ENCODE measurements around the gene GAS2L1. TPM values are rescaled to one million over a fixed set of nuclear protein-coding genes. Genes with fewer than 3 reads are reported as not detected.

GAS2L1 gene
- total and polyA plus RNA-seq, 2 donors, result 4.8 to 33.7 TPM

DNA sequence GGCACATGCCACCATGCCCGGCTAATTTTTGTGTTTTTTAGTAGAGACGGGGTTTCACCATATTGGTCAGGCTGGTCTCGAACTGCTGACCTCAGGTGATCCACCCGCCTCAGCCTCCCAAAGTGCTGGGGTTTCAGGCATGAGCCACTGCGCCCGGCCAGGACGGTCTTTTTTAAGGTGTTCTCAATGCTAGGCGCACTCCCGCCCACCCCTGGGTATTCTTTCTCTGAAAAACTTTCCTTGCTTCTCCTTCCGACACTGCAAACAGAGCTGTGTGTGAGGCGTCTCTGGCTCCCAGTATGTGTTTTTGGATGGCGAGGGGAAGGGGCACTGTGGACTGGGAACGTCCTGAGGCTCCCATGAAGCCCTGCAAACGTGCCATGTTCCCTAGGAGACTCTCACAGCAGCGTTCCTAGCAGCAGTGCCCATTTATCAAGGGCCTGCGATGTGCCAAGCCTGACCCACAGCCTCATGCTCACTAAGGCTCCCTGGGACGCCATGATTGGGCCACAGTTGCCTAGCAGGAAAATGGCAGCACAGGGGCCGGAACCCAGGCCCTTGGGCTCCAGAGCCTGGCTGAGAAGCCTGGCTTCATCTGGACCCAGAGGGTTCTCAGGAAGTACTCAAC, 11.5 kb downstream of the GAS2L1 start:
- H3K27ac ChIP-seq (ENCODE audit: low read depth), result no peak overlapping the region
- H3K4me3 ChIP-seq (ENCODE audit: low read depth, low read length), result no peak overlapping the region
- WGBS, result 92% methylated on average over 18 of the region's 18 CpGs
- H3K36me3 ChIP-seq (ENCODE audit: insufficient read depth), result no peaks in the 10 kb centered on the region
- DNase-seq (ENCODE audit: extremely low spot score), result no peak
- no peaks in the 10 kb centered on the region for H3K4me1 ChIP-seq (ENCODE audit: insufficient read depth)

DNA sequence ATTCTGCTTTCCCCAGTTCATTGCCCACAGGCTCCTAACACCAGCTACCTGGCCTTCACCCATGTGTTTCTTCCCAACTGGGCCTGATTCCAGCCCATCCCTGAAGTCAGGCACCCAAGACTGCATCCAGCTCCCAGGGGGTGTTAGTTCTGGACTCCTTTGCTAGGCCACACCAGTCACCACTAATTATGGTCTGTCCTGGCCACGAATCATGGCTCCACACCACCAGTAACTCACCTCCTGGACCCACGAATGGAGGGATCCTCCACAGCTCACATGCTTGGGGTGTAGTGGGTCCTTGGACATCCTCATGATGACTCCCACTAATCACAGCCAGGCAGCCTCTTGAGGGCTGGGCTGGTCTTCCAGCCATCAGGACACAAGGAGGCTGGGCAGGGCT, 12.6 kb downstream of the GAS2L1 start:
- H3K27ac ChIP-seq (ENCODE audit: low read depth), result no peak overlapping the region
- no peak for DNase-seq (ENCODE audit: extremely low spot score)
- 89% methylated on average over 2 of the region's 2 CpGs for WGBS
- H3K36me3 ChIP-seq (ENCODE audit: insufficient read depth), result no peaks in the 10 kb centered on the region
- no peaks in the 10 kb centered on the region for H3K4me1 ChIP-seq (ENCODE audit: insufficient read depth)
- H3K4me3 ChIP-seq (ENCODE audit: low read depth, low read length), result no peak overlapping the region

DNA sequence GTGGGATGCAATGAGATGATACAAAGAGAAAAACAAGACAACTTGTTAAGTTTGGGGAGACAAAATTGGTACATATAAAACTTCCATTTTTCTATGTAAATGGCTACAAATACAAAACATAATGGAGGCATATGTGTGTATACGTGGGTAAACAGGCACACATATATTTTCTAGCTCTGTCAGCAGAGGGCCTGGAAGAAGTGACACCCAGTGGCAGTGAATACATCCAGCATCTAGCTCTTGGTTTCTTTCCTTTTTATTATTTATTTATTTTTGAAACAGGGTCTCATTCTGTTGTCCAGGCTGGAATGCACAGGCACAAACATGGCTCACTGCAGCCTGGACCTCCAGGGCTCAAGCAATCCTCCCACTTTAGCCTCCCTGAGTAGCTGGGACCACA, 14.1 kb downstream of the GAS2L1 start:
- no peak overlapping the region for H3K4me3 ChIP-seq (ENCODE audit: low read depth, low read length)
- H3K36me3 ChIP-seq (ENCODE audit: insufficient read depth), result no peaks in the 10 kb centered on the region
- DNase-seq (ENCODE audit: extremely low spot score), result no peak
- H3K27ac ChIP-seq (ENCODE audit: low read depth), result no peak overlapping the region
- H3K4me1 ChIP-seq (ENCODE audit: insufficient read depth), result no peaks in the 10 kb centered on the region
- WGBS, result 70% methylated on average over 1 of the region's 1 CpG

DNA sequence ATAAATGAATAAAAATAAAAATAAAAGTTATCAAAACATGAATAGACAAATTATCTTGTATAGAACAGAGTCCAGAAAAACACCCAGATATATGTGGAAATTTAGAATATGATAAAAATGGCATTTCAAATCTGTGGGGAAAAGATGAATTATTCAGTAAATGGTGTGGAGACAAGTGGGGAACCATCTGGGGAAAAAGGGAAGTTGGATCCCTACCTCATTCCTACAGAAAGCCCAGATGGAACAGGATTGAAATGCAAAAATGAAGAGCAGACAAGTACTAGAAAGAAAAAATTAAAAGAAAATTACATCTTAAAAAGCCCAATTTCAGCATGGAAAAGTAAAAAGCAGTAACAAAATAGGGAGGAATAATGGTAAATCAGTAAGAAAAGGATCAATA, 17.2 kb downstream of the GAS2L1 start:
- DNase-seq (ENCODE audit: extremely low spot score), result no peak
- no peaks in the 10 kb centered on the region for H3K4me1 ChIP-seq (ENCODE audit: insufficient read depth)
- peaks cover 7% of the 10 kb centered on the region for H3K36me3 ChIP-seq (ENCODE audit: insufficient read depth)
- no peak overlapping the region for H3K4me3 ChIP-seq (ENCODE audit: low read depth, low read length)
- H3K27ac ChIP-seq (ENCODE audit: low read depth), result no peak overlapping the region

DNA sequence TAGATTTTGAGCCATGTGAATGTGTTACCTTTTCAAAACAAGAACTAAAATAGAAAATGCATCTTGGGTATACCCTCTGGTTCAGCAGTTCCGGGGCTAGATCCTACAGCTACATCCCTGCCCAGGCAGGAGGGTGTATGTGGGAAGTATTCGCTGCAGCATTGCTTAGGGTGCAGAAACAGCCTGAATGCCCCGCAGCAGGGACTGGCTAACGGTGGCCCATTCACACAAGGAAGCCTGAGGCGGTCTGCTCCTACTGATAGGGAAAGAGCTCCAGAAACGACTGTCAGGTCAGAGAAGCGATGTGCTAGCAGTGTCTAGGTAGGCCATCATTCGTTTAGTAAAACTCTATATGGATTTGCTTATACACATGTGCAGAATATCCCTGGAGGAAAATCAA, 18.9 kb downstream of the GAS2L1 start:
- H3K27ac ChIP-seq (ENCODE audit: low read depth), result no peak overlapping the region
- WGBS, result 83% methylated on average over 8 of the region's 8 CpGs

DNA sequence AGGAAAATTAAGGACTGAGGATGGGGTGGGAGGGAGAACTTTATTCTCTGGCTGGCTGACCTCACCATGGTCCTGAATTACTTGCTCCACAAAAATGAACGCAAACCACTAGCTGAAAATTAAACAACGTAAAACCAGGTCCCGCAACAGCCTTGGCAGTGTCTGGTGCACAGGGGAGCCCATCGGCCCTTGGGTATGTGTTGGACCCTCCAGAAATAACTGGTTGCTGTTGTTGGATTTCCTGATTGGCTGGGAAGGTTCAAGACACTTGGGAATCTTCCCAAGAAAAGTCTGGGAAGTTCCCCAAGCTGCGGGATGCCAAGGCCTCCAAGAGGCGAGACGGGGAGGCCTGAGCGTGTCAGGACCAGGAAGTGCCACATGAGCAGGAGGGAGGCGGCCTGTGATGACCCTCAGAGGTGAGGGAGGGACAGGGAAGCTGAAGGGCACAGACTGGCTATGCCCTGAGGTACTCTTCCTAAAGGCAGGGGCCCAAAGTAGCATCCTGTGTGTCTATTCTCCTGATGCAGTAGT, 19.4 kb downstream of the GAS2L1 start:
- Histone ChIP-seq H3K4me3 (ENCODE audit: low read depth, low read length) (no peak overlapping the region), H3K36me3 (ENCODE audit: insufficient read depth) (peaks cover 7% of the 10 kb centered on the region), H3K27ac (ENCODE audit: low read depth) (no peak overlapping the region), H3K4me1 (ENCODE audit: insufficient read depth) (no peaks in the 10 kb centered on the region)
- no peak for DNase-seq (ENCODE audit: extremely low spot score)
- 44% methylated on average over 9 of the region's 9 CpGs for WGBS

More for the DNA sequence above, 18.9 kb downstream of the GAS2L1 start:
- no peak for DNase-seq (ENCODE audit: extremely low spot score)
- no peak overlapping the region for H3K4me3 ChIP-seq (ENCODE audit: low read depth, low read length)
- H3K4me1 ChIP-seq (ENCODE audit: insufficient read depth), result no peaks in the 10 kb centered on the region
- H3K36me3 ChIP-seq (ENCODE audit: insufficient read depth), result peaks cover 7% of the 10 kb centered on the region

DNA sequence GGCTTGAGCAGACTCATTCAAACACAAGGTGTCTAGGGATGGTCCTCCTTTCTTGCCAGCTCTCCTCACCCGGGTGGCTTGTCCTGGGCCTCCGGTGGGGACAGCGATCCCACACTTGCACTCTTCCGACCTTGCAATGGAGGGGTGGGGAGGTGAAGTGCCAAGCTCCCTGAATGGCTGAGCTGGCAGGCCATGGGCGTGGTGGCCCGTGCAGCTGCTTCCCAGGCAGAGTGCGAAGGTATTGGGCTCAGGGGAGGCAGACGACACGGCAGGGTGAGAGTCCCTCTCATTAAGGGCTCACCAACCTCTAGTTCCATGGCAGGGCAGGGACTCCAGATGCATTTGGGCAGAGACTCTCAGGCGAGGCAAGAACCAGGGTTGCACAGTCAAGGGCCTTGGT, 20.0 kb downstream of the GAS2L1 start:
- Histone ChIP-seq H3K4me1 (ENCODE audit: insufficient read depth) (no peaks in the 10 kb centered on the region), H3K4me3 (ENCODE audit: low read depth, low read length) (no peak overlapping the region), H3K36me3 (ENCODE audit: insufficient read depth) (peaks cover 7% of the 10 kb centered on the region), H3K27ac (ENCODE audit: low read depth) (no peak overlapping the region)
- no peak for DNase-seq (ENCODE audit: extremely low spot score)
- 94% methylated on average over 10 of the region's 10 CpGs for WGBS

DNA sequence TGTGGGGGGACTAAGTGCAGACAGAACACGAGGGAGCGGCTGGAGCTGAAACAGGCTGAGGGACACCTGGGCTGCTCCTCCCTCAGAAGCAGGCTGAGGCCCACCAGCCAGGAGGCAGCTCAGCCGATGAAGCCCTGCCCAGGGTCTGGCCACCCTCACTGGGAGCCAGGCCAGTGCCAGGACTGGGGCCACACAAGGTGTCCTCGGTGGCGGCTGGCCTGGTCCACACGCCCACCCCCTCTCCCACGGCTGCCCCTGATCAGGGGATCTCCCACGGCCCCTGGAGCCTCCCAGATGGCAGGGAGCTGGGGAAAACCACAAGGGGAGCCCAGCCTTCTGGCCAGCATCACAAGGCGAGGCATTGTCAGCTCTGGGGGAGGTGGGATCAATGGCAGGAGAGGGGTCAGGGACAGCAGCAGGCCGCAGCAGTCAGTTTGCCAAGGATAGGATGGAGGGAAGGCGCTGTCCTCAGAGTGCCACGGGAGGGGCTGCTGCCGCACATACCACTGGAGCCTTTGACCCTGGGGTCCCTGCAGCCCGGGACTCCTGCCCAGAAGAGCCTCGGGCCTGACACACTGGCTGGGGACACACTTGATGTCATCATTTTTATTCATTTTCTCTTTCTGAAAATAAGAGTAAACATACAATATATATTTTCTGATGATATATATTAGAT, 20.8 kb downstream of the GAS2L1 start:
- H3K27ac ChIP-seq (ENCODE audit: low read depth), result no peak overlapping the region
- 83% methylated on average over 15 of the region's 15 CpGs for WGBS
- H3K4me3 ChIP-seq (ENCODE audit: low read depth, low read length), result no peak overlapping the region
- H3K36me3 ChIP-seq (ENCODE audit: insufficient read depth), result peaks cover 7% of the 10 kb centered on the region
- H3K4me1 ChIP-seq (ENCODE audit: insufficient read depth), result no peaks in the 10 kb centered on the region
- no peak for DNase-seq (ENCODE audit: extremely low spot score)

DNA sequence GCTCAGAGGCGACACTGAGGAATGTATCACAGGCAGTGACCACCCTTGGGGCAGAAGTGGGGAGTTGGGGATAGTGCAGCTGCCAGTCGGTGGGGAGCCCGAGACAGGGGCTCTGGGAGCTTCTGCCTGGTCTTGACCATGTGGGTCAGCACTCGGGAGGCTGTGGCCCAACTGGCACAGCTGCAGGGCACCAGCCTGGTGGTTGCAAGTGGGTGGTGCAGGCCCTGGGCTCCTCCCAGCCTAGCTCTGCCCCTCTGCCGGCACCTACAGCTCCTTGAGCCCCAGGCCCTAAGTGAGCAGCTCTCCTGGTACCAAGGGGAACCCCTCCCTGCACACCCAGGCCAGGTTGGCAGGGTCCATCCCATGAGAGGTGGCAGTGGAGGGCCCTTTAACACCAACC, 21.6 kb downstream of the GAS2L1 start:
- Histone ChIP-seq H3K36me3 (ENCODE audit: insufficient read depth) (peaks cover 8% of the 10 kb centered on the region), H3K4me1 (ENCODE audit: insufficient read depth) (no peaks in the 10 kb centered on the region), H3K27ac (ENCODE audit: low read depth) (no peak overlapping the region), H3K4me3 (ENCODE audit: low read depth, low read length) (no peak overlapping the region)
- WGBS, result 92% methylated on average over 5 of the region's 5 CpGs
- no peak for DNase-seq (ENCODE audit: extremely low spot score)

DNA sequence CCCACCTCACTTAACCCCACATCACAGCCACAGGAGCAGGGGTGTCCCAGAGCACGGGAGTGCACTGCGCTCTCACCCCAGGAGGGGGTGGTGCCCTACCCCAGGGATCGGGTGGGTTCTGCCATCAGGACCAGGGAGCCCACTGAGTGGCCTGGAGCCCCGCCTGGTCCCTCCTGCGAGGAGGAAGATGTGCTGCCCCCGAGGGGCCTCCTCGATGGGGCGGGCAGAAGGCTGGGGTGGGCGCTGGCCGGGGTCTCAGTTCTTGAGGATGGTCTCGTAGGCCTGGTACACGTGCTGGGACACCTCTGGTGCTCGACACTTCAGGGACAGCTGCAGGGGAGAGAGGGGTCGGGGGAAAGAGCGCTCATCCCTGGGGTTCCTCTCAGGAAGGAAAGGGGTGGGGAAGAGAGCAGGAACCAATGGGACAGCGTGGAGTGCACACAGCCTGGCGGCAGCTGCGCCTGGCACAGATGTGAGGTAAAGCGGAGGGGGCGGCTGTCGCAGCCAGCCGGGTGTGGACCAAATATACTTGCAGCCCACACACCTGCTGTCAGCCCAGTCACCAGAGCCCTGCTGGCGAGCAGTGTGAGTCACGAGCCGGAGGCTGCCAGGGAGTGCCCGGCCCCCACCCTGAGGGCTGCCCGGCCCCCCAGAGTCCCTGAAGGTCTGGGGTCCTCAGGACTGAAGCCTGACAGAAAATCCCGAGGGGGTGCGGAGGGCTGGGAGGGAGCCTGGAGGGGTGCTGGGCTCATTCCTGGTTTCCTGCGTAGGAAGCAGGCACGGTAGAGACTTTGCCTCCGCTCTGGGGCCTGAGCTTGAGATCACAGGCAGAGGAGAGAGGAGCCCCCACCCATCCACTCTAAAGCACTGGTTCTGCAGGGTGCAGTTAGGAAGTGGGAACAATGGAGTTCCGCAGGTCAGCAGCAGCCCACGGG, 22.4 kb downstream of the GAS2L1 start:
- WGBS, result 87% methylated on average over 34 of the region's 34 CpGs
- H3K4me1 ChIP-seq (ENCODE audit: insufficient read depth), result no peaks in the 10 kb centered on the region
- no peak overlapping the region for H3K4me3 ChIP-seq (ENCODE audit: low read depth, low read length)
- H3K36me3 ChIP-seq (ENCODE audit: insufficient read depth), result peaks cover 11% of the 10 kb centered on the region
- no peak for DNase-seq (ENCODE audit: extremely low spot score)
- H3K27ac ChIP-seq (ENCODE audit: low read depth), result no peak overlapping the region

DNA sequence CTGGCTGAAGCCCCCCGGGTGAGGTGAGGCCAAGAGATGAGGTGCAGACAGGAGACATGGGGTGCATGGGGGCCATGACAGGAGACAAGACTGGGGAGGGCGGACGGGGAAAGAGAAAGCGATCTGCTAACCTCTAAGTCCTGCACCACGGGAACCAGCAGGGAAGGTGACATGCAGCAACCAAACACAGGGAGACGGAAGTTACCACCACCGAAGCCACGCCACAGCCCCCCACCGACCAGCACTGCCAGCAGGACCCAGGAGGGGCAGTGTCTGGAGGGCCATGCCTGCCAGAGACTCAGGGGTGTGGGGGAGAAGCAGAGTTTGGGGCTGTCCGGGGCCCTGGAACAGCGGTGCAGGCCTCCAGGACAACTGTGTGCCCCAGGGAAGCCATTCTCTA, 23.1 kb downstream of the GAS2L1 start:
- Histone ChIP-seq H3K27ac (ENCODE audit: low read depth) (no peak overlapping the region), H3K36me3 (ENCODE audit: insufficient read depth) (peaks cover 13% of the 10 kb centered on the region), H3K4me3 (ENCODE audit: low read depth, low read length) (no peak overlapping the region), H3K4me1 (ENCODE audit: insufficient read depth) (no peaks in the 10 kb centered on the region)
- WGBS, result 90% methylated on average over 11 of the region's 11 CpGs
- DNase-seq (ENCODE audit: extremely low spot score), result no peak

DNA sequence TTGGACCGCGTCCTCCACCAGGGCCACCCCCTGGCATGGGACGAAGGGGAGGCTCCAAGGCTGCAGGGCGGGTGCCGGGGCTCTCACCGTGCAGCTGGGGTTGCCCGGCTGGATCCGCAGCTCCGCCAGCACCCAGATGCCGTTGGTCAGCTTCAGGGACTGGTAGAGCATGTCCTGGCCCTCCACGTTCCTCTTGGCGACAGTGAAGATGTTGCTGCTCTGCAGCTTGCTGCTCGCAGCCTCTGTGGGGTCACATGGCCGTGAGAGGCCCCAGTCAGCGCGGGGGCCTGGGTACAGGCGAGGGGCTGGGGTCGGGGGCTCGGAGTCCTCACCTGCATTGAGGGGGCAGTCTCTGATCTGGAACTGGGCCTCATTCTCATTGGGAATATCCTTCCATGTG, 23.8 kb downstream of the GAS2L1 start:
- Histone ChIP-seq H3K27ac (ENCODE audit: low read depth) (no peak overlapping the region), H3K4me1 (ENCODE audit: insufficient read depth) (no peaks in the 10 kb centered on the region), H3K4me3 (ENCODE audit: low read depth, low read length) (no peak overlapping the region), H3K36me3 (ENCODE audit: insufficient read depth) (peaks cover 13% of the 10 kb centered on the region)
- DNase-seq (ENCODE audit: extremely low spot score), result no peak
- 80% methylated on average over 19 of the region's 19 CpGs for WGBS

DNA sequence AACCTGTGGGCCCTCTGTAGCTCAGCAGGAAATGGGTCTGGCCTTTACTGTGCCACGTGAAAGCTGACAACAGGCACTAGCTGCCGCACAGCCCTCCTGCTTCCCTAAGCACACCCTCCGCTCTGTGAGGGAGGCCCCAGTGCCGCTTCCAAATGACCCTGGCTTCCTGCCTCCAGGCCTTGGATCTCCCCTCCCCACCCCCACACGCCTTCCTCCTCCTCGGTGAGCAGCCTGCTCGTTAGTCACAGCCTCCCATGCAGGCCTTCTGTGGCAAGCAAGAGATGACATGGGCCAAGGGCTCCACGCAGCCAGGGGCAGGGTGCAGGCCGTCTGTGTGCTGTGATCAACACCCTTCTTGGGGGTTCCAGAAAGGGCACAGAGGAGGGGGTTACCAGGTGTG, 24.3 kb downstream of the GAS2L1 start:
- no peak overlapping the region for H3K27ac ChIP-seq (ENCODE audit: low read depth)
- 46% methylated on average over 9 of the region's 9 CpGs for WGBS
- H3K4me1 ChIP-seq (ENCODE audit: insufficient read depth), result no peaks in the 10 kb centered on the region
- peaks cover 13% of the 10 kb centered on the region for H3K36me3 ChIP-seq (ENCODE audit: insufficient read depth)
- no peak for DNase-seq (ENCODE audit: extremely low spot score)
- H3K4me3 ChIP-seq (ENCODE audit: low read depth, low read length), result no peak overlapping the region
